Activated B cell treated with CpG ODN at 0.5 μM for 24 hours (primary cell): ENCODE data around the gene RESP18. TPM values are rescaled to one million over a fixed set of nuclear protein-coding genes. Genes with fewer than 3 reads are reported as not detected.
A peak's percentile ranks its signal among the peaks of the same experiment; 100 is the strongest.

Source experiments
- ATAC-seq: fragments of 200-7000 bp; cut with Tn5 transposase; one replicate; pipeline ENCODE4 v1.10.0; 2021; ENCODE audit warnings: low read depth, mild to moderate bottlenecking, moderate library complexity
- CTCF ChIA-PET: fragments of 350-600 bp; sonication (Branson Sonifier 250); formaldehyde crosslinking; loops from one replicate; lab custom pipeline; 2021; ENCODE audit warnings: antibody characterized with exemption; lab: Charles Lee
- POLR2A ChIA-PET: fragments of 350-600 bp; sonication (Branson Sonifier 250); formaldehyde crosslinking; loops from one replicate; lab custom pipeline; 2021; ENCODE audit warnings: antibody characterized with exemption; lab: Charles Lee
- DNase-seq: peaks from one replicate; pipeline ENCODE4 v3.0.0; 2022
- H3K27ac Mint-ChIP-seq: one replicate; pipeline ENCODE4 v1.8.0; 2020; ENCODE audit warnings: mixed read lengths
- H3K27me3 Mint-ChIP-seq: one replicate; pipeline ENCODE4 v1.8.0; 2021; ENCODE audit warnings: mixed read lengths
- H3K36me3 Mint-ChIP-seq: one replicate; pipeline ENCODE4 v1.8.0; 2021; ENCODE audit warnings: low read depth, mixed read lengths
- H3K4me1 Mint-ChIP-seq: one replicate; pipeline ENCODE4 v1.8.0; 2021; ENCODE audit warnings: mixed read lengths
- H3K4me3 Mint-ChIP-seq: one replicate; pipeline ENCODE4 v1.8.0; 2020; ENCODE audit warnings: mild to moderate bottlenecking, mixed read lengths
- H3K9me3 Mint-ChIP-seq: one replicate; pipeline ENCODE4 v1.8.0; 2020; ENCODE audit warnings: mixed read lengths
- intact Hi-C: fragments of 100-400 bp; cut with micrococcal nuclease; formaldehyde crosslinking; loops from one replicate; pipeline ENCODE4 v1.15.1; 2024
- total RNA-seq: library from RNA; stranded (reverse); gene quantifications from 2 replicates; pipeline ENCODE4 v1.2.3, GENCODE V29; 2022
- TF ChIP-seq, protein P1 (sequence below): fragments of 200-600 bp; IDR thresholded peaks from one replicate; pipeline ENCODE4 v1.8.0; 2022; ENCODE audit warnings: antibody characterized with exemption, mild to moderate bottlenecking

Gene RESP18
- total RNA-seq, 1 donor from 2014 or later: not detected

DNA sequence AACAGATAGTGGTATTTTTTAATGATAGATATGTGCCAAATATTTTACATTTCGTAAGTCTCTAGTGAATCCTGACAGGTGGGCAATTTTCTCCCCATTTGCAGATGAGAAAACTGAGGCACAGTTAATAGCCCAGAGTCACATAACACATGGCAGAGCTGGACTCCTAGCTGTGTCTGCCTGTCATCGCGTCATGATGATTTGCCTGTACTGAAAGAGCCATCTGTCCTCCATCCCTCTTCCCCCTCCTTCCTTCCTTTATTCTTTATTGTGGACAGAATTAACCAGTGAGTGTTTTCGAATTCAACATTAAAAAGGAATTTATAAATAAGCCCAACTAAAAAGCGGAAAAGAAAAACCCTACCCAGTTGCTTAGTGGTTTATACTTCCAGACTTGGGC, 50.2 kb downstream of the RESP18 start:
- Mint-ChIP-seq H3K27me3 (no peaks in the 10 kb centered on the region), H3K4me3 (no peak overlapping the region), H3K4me1 (peaks cover 38% of the 10 kb centered on the region), H3K9me3 (no peaks in the 10 kb centered on the region), H3K27ac (no peak overlapping the region), H3K36me3 (peaks cover 62% of the 10 kb centered on the region)
- DNase-seq (no peak), ATAC-seq (no peak)
- ChIA-PET POLR2A (interaction anchor here (1.1 to 8.0 kb wide), 3 partner anchors 14 to 38 kb away, joined by 4 to 260 read pairs (median 138); partner anchors contain the start of genes GLB1L, STK16, TUBA4A and TUBA4B), CTCF (interaction anchor here (11.9 kb wide), 1 partner anchor 11 kb away, joined by 155 read pairs; no protein-coding TSS in a partner anchor)
- intact Hi-C loops: no loop called here
- TF ChIP-seq, protein P1, sequence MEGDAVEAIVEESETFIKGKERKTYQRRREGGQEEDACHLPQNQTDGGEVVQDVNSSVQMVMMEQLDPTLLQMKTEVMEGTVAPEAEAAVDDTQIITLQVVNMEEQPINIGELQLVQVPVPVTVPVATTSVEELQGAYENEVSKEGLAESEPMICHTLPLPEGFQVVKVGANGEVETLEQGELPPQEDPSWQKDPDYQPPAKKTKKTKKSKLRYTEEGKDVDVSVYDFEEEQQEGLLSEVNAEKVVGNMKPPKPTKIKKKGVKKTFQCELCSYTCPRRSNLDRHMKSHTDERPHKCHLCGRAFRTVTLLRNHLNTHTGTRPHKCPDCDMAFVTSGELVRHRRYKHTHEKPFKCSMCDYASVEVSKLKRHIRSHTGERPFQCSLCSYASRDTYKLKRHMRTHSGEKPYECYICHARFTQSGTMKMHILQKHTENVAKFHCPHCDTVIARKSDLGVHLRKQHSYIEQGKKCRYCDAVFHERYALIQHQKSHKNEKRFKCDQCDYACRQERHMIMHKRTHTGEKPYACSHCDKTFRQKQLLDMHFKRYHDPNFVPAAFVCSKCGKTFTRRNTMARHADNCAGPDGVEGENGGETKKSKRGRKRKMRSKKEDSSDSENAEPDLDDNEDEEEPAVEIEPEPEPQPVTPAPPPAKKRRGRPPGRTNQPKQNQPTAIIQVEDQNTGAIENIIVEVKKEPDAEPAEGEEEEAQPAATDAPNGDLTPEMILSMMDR: no peak

DNA sequence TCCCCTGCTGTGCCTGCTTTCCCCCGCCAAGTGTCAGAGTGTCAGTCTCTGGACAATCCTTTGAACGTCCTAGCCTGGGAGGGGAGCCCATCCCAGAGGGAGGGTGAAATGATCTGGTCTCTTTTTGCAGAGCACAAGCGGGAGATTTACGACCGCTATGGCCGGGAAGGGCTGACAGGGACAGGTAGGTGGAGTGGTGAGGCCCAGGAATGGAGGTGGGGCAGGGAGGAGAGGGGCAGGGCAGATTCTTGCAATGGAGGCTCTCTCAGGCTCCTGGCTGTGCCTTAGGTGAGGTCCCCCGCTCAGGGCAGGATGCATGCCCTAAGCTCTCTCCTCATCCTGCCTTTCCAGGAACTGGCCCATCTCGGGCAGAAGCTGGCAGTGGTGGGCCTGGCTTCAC, 51.0 kb downstream of the RESP18 start:
- ChIA-PET CTCF (interaction anchor here (1.2 to 11.9 kb wide), 2 partner anchors 12 to 17 kb away, joined by 3 to 155 read pairs; no protein-coding TSS in a partner anchor), POLR2A (interaction anchor here (1.1 to 8.0 kb wide), 4 partner anchors 14 to 106 kb away, joined by 4 to 260 read pairs (median 114); partner anchors contain the start of genes CNPPD1, GLB1L, RETREG2 and STK16)
- TF ChIP-seq, protein P1: no peak
- H3K9me3 Mint-ChIP-seq: no peaks in the 10 kb centered on the region
- ATAC-seq: no peak
- no peak overlapping the region for H3K4me3 Mint-ChIP-seq
- H3K27ac Mint-ChIP-seq: no peak overlapping the region
- DNase-seq: no peak
- H3K4me1 Mint-ChIP-seq: peaks cover 44% of the 10 kb centered on the region
- H3K36me3 Mint-ChIP-seq: peaks cover 60% of the 10 kb centered on the region
- H3K27me3 Mint-ChIP-seq: no peaks in the 10 kb centered on the region
- intact Hi-C loops: no loop called here

DNA sequence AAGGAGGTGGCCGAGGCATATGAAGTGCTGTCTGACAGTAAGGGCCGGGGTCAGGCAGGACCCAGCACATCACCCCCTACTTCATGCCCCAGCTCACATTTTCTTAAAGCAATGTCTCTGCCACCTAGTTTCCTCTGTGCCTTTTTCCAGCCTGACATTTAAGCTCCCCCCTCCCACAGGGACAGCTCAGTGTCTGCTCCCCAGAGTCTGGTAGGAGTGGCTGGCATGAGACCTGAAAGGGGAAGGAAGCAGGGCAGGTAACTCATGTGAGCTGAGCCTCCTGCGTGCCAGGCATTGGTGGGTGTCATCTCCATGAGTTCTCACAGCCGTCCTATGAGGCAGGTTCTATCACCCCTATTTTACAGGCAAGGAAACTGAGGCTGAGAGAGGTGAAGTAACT, 51.9 kb downstream of the RESP18 start:
- no peaks in the 10 kb centered on the region for H3K9me3 Mint-ChIP-seq
- H3K4me1 Mint-ChIP-seq: peaks cover 48% of the 10 kb centered on the region
- peak overlapping the region; percentile 95 for H3K27ac Mint-ChIP-seq
- CTCF ChIA-PET: interaction anchor here (0.6 to 11.9 kb wide), 4 partner anchors 13 to 88 kb away, joined by 3 to 155 read pairs (median 19); no protein-coding TSS in a partner anchor
- TF ChIP-seq, protein P1: no peak
- intact Hi-C loops: no loop called here
- POLR2A ChIA-PET: interaction anchor here (0.9 to 8.0 kb wide), 6 partner anchors 15 to 105 kb away, joined by 3 to 260 read pairs (median 114); partner anchors contain the start of genes ANKZF1, ATG9A, CNPPD1 and GLB1L
- H3K36me3 Mint-ChIP-seq: peaks cover 52% of the 10 kb centered on the region
- ATAC-seq: no peak
- no peak for DNase-seq
- H3K27me3 Mint-ChIP-seq: no peaks in the 10 kb centered on the region
- peak overlapping the region; percentile 89 for H3K4me3 Mint-ChIP-seq

DNA sequence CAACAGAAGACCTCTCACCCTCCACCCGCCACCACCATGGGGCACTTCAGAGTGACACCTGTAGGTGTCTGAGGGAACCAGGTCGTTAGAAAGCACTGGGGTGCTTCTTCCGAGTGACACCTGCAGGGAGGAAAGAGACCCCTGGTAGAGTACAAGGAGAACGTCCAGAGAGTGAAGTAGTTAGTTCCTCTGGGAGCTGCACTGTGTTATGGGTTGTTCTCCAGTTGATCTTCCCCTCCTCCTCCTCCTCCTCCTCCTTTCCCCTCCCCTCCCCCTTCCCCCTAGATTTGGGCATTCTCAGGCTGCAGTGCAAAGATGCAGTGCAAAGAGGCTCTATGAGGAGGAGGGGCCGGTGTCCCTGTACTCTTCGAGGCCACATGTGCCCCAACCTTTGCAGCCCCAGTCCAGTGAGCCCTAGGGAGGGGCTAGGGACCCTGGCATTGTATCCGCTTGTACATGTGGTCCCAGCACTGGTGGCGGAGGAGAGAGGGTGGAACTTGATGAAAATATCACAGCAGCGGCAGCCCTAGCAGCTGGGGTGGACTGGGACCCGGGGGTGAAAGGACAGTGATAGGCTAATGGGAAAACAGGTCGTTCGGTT, 52.5 kb downstream of the RESP18 start:
- intact Hi-C loops: loop anchor here (1.0 to 5.0 kb wide), 16 partner anchors 14 to 884 kb away; partner anchors contain the start of genes ANKZF1, ATG9A, CHPF and GLB1L
- Mint-ChIP-seq H3K4me3 (peak overlapping the region; percentile 89), H3K9me3 (no peaks in the 10 kb centered on the region), H3K36me3 (peaks cover 46% of the 10 kb centered on the region), H3K27me3 (no peaks in the 10 kb centered on the region), H3K4me1 (peaks cover 48% of the 10 kb centered on the region), H3K27ac (peak overlapping the region; percentile 95)
- no peak for DNase-seq
- peak; percentile 29 for ATAC-seq
- ChIA-PET CTCF (interaction anchor here (0.6 to 11.9 kb wide), 6 partner anchors 14 to 108 kb away, joined by 3 to 155 read pairs (median 21); partner anchors contain the start of genes ANKZF1, ATG9A, DNPEP and TUBA4A), POLR2A (interaction anchor here (0.9 to 8.0 kb wide), 11 partner anchors 16 to 108 kb away, joined by 3 to 260 read pairs (median 30); partner anchors contain the start of genes ABCB6, ANKZF1, ATG9A and CNPPD1)
- TF ChIP-seq, protein P1: no peak
